Adrenal gland (tissue), 12 donors: Measurements from ENCODE around the gene KEAP1. TPM values are rescaled to one million over a fixed set of nuclear protein-coding genes. Genes with fewer than 3 reads are reported as not detected.

Experiments used
- DNase-seq, 7 donors: peaks; one replicate each; pipeline ENCODE4 v3.0.0-alpha.2; 2019 to 2020
- H3K27ac ChIP-seq, 5 donors: fragments of 200-600 bp; sonication (generic) in 4 of 5; 1 replicate in 3 of 5; 2 replicates in 2 of 5; pipeline versions ENCODE4 v1.5.1 to v1.8.0; 2016 to 2020; ENCODE audit warnings: mild to moderate bottlenecking in 1 of 5
- H3K27me3 ChIP-seq: fragments of 200-600 bp; 2 replicates; pipeline ENCODE4 v1.8.0; 2021
- H3K36me3 ChIP-seq, 2 donors: fragments of 200-600 bp; replicated peaks in 1 of 2; 1 replicate in 1 of 2; 2 replicates in 1 of 2; pipeline versions ENCODE4 v1.5.1 to v1.8.0; 2018 to 2022
- H3K4me1 ChIP-seq, 2 donors: fragments of 200-600 bp; replicated peaks in 1 of 2; 1 replicate in 1 of 2; 2 replicates in 1 of 2; pipeline versions ENCODE4 v1.5.1 to v1.8.0; 2018 to 2021
- H3K4me3 ChIP-seq, 4 donors: fragments of 200-600 bp; sonication (generic) in 3 of 4; one replicate each; pipeline ENCODE4 v1.5.1; 2016 to 2018
- H3K9me3 ChIP-seq, 3 donors: fragments of 200-600 bp; sonication (generic) in 1 of 3; replicated peaks in 1 of 3; 1 replicate in 2 of 3; 2 replicates in 1 of 3; pipeline versions ENCODE4 v1.5.1 to v1.8.0; 2016 to 2021
- POLR2A ChIP-seq, 2 donors: fragments of 450-650 bp; IDR thresholded peaks; one replicate each; pipeline ENCODE4 v1.6.1; 2017; ENCODE audit warnings: antibody characterized with exemption in 2 of 2, mild to moderate bottlenecking in 2 of 2, moderate library complexity in 1 of 2
- WGBS, 4 donors: extraction: QIAGEN DNeasy Blood & Tissue Kit in 2 of 4; methylation state at CpG; one replicate each; pipeline versions ENCODE4 v1.1.5 to v1.1.7; 2013 to 2017; 5-methylcytosine and 5-hydroxymethylcytosine counted together
- intact Hi-C, 2 donors: fragments of 100-400 bp; cut with DNase I; formaldehyde crosslinking; loops; one replicate each; pipeline versions ENCODE4 v1.14.1 to v1.15.0; 2022 to 2023
- polyA plus RNA-seq, 3 donors: library from polyadenylated mRNA; stranded (reverse); fragments of 200-250 nt in 2 of 3; fragments of 350-450 nt in 1 of 3; fragmentation: Illumina TruSeq in 1 of 3; extraction: RNeasy Lipid Tissue Mini Kit (QIAGEN cat#74804) in 1 of 3; gene quantifications; one replicate each; pipeline ENCODE4 v1.2.3, GENCODE V29; 2013 to 2014
- total RNA-seq, 9 donors: library from RNA; depleted of rRNA in 4 of 9; stranded (reverse); fragments of >200 nt in 4 of 9; fragments of 120-200 nt in 1 of 9; fragmentation: NEBNext Ultra II Directional in 1 of 9; extraction: Animal tissue kit (Norgen Biotek cat#: 25700) in 1 of 9; gene quantifications; one replicate each; pipeline versions ENCODE4 v1.1.0 to v1.2.4, GENCODE V29; 2013 to 2023
- TF ChIP-seq, protein P1 (sequence below), 6 experiments: fragments of 450-650 bp in 4 of 6; fragments of 200-600 bp in 2 of 6; sonication (generic) in 1 of 6; IDR thresholded peaks; 1 replicate in 5 of 6; 2 replicates in 1 of 6; pipeline versions ENCODE4 v1.5.1 to v1.8.0; 2016 to 2021; ENCODE audit warnings: antibody characterized with exemption in 6 of 6, mild to moderate bottlenecking in 2 of 6, moderate library complexity in 1 of 6
- donor health status: healthy with polysubstance abuse.
- donor health status: Bipolar disorder and iron deficiency.
- donor health status: DM: yes; HTN: yes; CAD: no.
- donor health status: DM: no; HTN: no; CAD: no.
- donor health status: DM: no; HTN: no; CAD: no.
- donor health status: DM: yes; HTN: yes; CAD: no.

KEAP1 gene
- total and polyA plus RNA-seq, 12 donors, result 71.0 to 106 (median 77.2) TPM

DNA sequence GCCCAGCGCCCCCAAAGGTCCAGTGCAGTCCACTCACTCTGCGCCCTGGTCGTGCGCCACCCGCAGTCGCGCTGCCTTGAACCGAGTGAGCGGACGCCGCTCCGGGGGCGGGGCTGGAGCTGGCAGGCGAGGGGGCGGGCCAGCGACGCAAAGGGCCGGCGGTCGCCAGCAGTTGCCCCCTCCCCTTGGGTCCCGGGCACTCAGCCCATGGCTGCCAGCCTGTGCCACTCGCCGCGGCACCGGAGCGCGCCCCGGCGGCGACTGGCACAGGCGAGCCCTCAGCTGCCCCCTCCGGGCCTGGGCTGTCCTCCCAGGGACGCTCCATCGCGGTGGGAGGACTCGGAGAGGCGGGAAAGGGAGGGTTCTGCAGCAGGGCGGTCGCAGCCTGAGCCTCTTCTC, 14.2 kb upstream of the KEAP1 start, which contains the start of gene S1PR5:
TSS of gene S1PR5 (minus strand) at position 87 of the 399 bp plus-strand sequence. CDS start 2,436 bp downstream, outside the sequence.
- TF ChIP-seq, protein P1, sequence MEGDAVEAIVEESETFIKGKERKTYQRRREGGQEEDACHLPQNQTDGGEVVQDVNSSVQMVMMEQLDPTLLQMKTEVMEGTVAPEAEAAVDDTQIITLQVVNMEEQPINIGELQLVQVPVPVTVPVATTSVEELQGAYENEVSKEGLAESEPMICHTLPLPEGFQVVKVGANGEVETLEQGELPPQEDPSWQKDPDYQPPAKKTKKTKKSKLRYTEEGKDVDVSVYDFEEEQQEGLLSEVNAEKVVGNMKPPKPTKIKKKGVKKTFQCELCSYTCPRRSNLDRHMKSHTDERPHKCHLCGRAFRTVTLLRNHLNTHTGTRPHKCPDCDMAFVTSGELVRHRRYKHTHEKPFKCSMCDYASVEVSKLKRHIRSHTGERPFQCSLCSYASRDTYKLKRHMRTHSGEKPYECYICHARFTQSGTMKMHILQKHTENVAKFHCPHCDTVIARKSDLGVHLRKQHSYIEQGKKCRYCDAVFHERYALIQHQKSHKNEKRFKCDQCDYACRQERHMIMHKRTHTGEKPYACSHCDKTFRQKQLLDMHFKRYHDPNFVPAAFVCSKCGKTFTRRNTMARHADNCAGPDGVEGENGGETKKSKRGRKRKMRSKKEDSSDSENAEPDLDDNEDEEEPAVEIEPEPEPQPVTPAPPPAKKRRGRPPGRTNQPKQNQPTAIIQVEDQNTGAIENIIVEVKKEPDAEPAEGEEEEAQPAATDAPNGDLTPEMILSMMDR (IDR thresholded peaks at IDR 0.05), result no peak
- TF ChIP-seq POLR2A (IDR thresholded peaks at IDR 0.05), result no peak
- peaks cover 48% of the 10 kb centered on the region for H3K27me3 ChIP-seq
- H3K27ac ChIP-seq, result peak within 1 kb of the TSS in 1 of 5 donors; percentile 45
- peaks cover 13 to 17% of the 10 kb centered on the region in 2 donors for H3K4me1 ChIP-seq
- H3K36me3 ChIP-seq, result no peaks in the 10 kb centered on the region
- H3K9me3 ChIP-seq, result no peaks in the 10 kb centered on the region
- WGBS, 4 donors, result 0 to 1% (median 1%) methylated on average over 6 to 39 of the region's 39 CpGs
- peak within 1 kb of the TSS in 1 of 4 donors; percentile 45 for H3K4me3 ChIP-seq
- intact Hi-C loops, result no loop called here
- peak in 1 of 7 donors; percentile 33 for DNase-seq

DNA sequence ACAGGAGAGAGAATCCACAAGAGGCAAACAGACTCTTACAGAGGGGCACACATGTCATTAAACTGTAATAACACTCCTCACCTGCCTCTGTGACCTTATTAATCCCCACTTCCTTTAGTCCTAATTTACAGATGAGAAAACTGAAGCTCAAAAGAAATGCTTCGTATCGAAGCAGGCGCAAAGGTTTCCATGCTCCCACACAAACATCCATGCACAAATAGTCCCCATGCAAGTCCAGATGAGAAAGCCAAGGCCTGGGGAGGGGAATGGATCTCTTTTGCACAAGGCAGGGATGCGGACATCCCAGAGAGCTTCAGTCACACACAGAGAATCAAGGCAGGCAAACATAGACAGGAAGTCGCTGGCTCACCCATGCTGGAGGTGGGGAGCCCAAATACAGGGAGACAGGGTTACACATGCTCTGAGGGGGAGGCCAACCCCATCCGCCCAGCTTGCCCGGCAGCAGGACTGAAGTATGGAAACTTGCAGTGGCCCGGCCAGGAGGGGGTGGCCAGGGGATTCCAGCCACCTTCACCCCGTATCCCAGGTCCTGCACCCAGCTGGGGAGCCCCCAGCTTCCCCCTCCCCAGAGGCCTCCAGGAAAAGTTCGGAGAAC, 13.6 kb upstream of the KEAP1 start:
- TF ChIP-seq, protein P1 (IDR thresholded peaks at IDR 0.05), result no peak
- TF ChIP-seq POLR2A (IDR thresholded peaks at IDR 0.05), result no peak
- no peaks in the 10 kb centered on the region for H3K9me3 ChIP-seq
- no peaks in the 10 kb centered on the region for H3K36me3 ChIP-seq
- peaks cover 13 to 17% of the 10 kb centered on the region in 2 donors for H3K4me1 ChIP-seq
- no peak for DNase-seq
- intact Hi-C loops, result no loop called here
- WGBS, 4 donors, result 49 to 58% (median 56%) methylated on average over 7 to 10 of the region's 10 CpGs
- H3K4me3 ChIP-seq, result peak overlapping the region in 1 of 4 donors; percentile 45
- H3K27ac ChIP-seq, result no peak overlapping the region
- H3K27me3 ChIP-seq, result peaks cover 48% of the 10 kb centered on the region

DNA sequence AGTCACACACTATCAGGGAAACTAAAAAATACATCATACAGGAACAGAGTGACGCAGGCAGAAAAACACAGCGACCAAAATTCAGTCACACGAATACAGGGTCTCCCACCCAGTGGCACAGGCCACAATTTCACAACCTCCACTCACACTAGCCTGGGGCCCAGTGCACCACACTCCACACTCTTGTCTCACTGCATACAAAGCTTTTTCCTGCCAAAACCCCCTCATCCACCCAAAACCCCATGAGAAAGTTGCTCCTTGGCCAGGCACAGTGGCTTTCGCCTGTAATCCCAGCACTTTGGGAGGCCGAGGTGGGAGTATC, 12.9 kb upstream of the KEAP1 start:
- Histone ChIP-seq H3K4me1 (peaks cover 13 to 17% of the 10 kb centered on the region in 2 donors), H3K9me3 (no peaks in the 10 kb centered on the region), H3K36me3 (no peaks in the 10 kb centered on the region), H3K4me3 (no peak overlapping the region), H3K27me3 (peaks cover 48% of the 10 kb centered on the region), H3K27ac (no peak overlapping the region)
- no peak for DNase-seq
- WGBS, 4 donors, result 86 to 92% (median 87%) methylated on average over 5 of the region's 5 CpGs
- intact Hi-C loops, result no loop called here
- TF ChIP-seq, protein P1 (IDR thresholded peaks at IDR 0.05), result no peak
- no peak for TF ChIP-seq POLR2A (IDR thresholded peaks at IDR 0.05)

GRCh38 chr19:10514211-10515145, 11.3 kb upstream of the KEAP1 start:
- Histone ChIP-seq H3K27ac (no peak overlapping the region), H3K4me3 (no peak overlapping the region), H3K36me3 (no peaks in the 10 kb centered on the region), H3K27me3 (peaks cover 51% of the 10 kb centered on the region), H3K9me3 (no peaks in the 10 kb centered on the region), H3K4me1 (peaks cover 13 to 17% of the 10 kb centered on the region in 2 donors)
- WGBS, 4 donors, result 11 to 28% (median 21%) methylated on average over 9 to 107 of the region's 107 CpGs
- TF ChIP-seq, protein P1 (IDR thresholded peaks at IDR 0.05), result no peak
- no peak for TF ChIP-seq POLR2A (IDR thresholded peaks at IDR 0.05)
- intact Hi-C loops, result no loop called here
- no peak for DNase-seq
